K562 (cell line): ENCODE data around the gene KLHL29. TPM values are rescaled to one million over a fixed set of nuclear protein-coding genes. Genes with fewer than 3 reads are reported as not detected.

Experiments
- ATAC-seq: fragments of 200-7000 bp; cut with Tn5 transposase; 3 replicates; pipeline ENCODE4 v1.9.1; 2020; ENCODE audit warnings: moderate library complexity
- BruUV-seq: library from RNA; stranded (reverse); fragments of 400-500 nt; replicated peaks from 2 replicates; lab custom pipeline; 2021; lab: Mats Ljungman, UMichigan
- CTCF ChIA-PET: fragments of 300-600 bp; formaldehyde crosslinking; extraction: SDS; loops from one replicate; lab custom pipeline; 2021; ENCODE audit warnings: low intra/inter-chr PET ratio; lab: Yijun Ruan, JAX
- POLR2A ChIA-PET: fragments of 300-600, 350-650 bp; sonication (Branson Sonifier 250); formaldehyde crosslinking; extraction: SDS; loops from one replicate; lab custom pipeline; 2021; ENCODE audit warnings: antibody characterized with exemption, inconsistent platforms; lab: Yijun Ruan, JAX
- DNase-seq, 4 experiments: peaks; one replicate each; pipeline versions ENCODE4 v3.0.0 to v3.0.0-alpha.2; 2011 to 2018; ENCODE audit warnings: low spot score in 3 of 4, mixed read lengths in 3 of 4; ENCODE audit errors: extremely low read depth in 1 of 4
- FAIRE-seq: peaks from 2 replicates; lab custom pipeline; 2011; peaks lifted over from hg19 to GRCh38; lab: Jason Lieb, UNC
- H2AFZ ChIP-seq: 2 replicates; pipeline ENCODE4 v1.6.0; 2011; ENCODE audit warnings: low read depth, low read length, control low read depth, inconsistent platforms
- H3K27ac ChIP-seq: fragments of 200-600 bp; 3 replicates; pipeline ENCODE4 v1.8.0; 2011; ENCODE audit warnings: low read depth, mild to moderate bottlenecking, control low read depth, inconsistent platforms, low read length, moderate library complexity, mixed read lengths; ENCODE audit errors: extremely low read depth
- H3K27me3 ChIP-seq, 2 experiments: fragments of 300-600 bp in 1 of 2; 2 replicates in 1 of 2; 3 replicates in 1 of 2; pipeline versions ENCODE4 v1.6.0 to v1.8.0; 2011; ENCODE audit warnings: inconsistent platforms in 2 of 2, low read length in 2 of 2, mild to moderate bottlenecking in 1 of 2, mixed read lengths in 1 of 2, moderate library complexity in 1 of 2; ENCODE audit not compliant: control insufficient read depth in 2 of 2, insufficient read depth in 2 of 2
- H3K36me3 ChIP-seq: fragments of 300-600 bp; 3 replicates; pipeline ENCODE4 v1.8.0; 2011; ENCODE audit warnings: mild to moderate bottlenecking, low read length, inconsistent platforms; ENCODE audit not compliant: control insufficient read depth, insufficient read depth
- H3K4me1 ChIP-seq, 2 experiments: fragments of 200-600 bp in 1 of 2; replicated peaks in 1 of 2; 2 replicates in 1 of 2; 3 replicates in 1 of 2; pipeline versions ENCODE4 v1.5.1 to v1.8.0; 2011; ENCODE audit warnings: inconsistent platforms in 2 of 2, low read length in 2 of 2, mild to moderate bottlenecking in 1 of 2, mixed read lengths in 1 of 2, moderate library complexity in 1 of 2; ENCODE audit not compliant: control insufficient read depth in 2 of 2, insufficient read depth in 2 of 2
- H3K4me2 ChIP-seq: 2 replicates; pipeline ENCODE4 v1.6.1; 2011; ENCODE audit warnings: low read length, control low read depth, inconsistent platforms, mixed read lengths; ENCODE audit not compliant: insufficient read depth
- H3K4me3 ChIP-seq: fragments of 200-600 bp; sonication (generic), shearing (Covaris generic); 2 replicates; pipeline ENCODE4 v1.5.1; 2016; ENCODE audit warnings: control low read depth, inconsistent platforms
- H3K79me2 ChIP-seq: fragments of 200-600 bp; 3 replicates; pipeline ENCODE4 v1.8.0; 2011; ENCODE audit warnings: low read length, inconsistent platforms; ENCODE audit not compliant: control insufficient read depth, insufficient read depth
- H3K9ac ChIP-seq, 2 experiments: 2 replicates each; pipeline versions ENCODE4 v1.6.0 to v1.6.1; 2011; ENCODE audit warnings: low read depth in 2 of 2, low read length in 2 of 2, control low read depth in 1 of 2, inconsistent platforms in 1 of 2, mild to moderate bottlenecking in 1 of 2, mixed read lengths in 1 of 2; ENCODE audit not compliant: insufficient read depth in 1 of 2
- H3K9me1 ChIP-seq: one replicate; pipeline ENCODE4 v1.6.0; 2011; ENCODE audit warnings: inconsistent platforms, mild to moderate bottlenecking, low read length, moderate library complexity; ENCODE audit not compliant: control insufficient read depth, insufficient read depth
- H3K9me3 ChIP-seq: replicated peaks from 2 replicates; pipeline ENCODE4 v1.5.1; 2011; ENCODE audit warnings: low read depth, low read length, inconsistent platforms; ENCODE audit not compliant: control insufficient read depth, insufficient read depth
- H4K20me1 ChIP-seq: replicated peaks from 2 replicates; pipeline ENCODE4 v1.6.1; 2011; ENCODE audit warnings: low read length, inconsistent platforms, mixed read lengths; ENCODE audit not compliant: control insufficient read depth, insufficient read depth
- NR0B1 ChIP-seq: fragments of 450-650 bp; IDR thresholded peaks from one replicate; pipeline ENCODE4 v1.6.1; 2018; ENCODE audit warnings: mild to moderate bottlenecking, moderate library complexity; ENCODE audit not compliant: partially characterized antibody
- SMAD1 ChIP-seq: fragments of 150-350 bp; IDR thresholded peaks from 2 replicates; pipeline ENCODE4 v1.6.1; 2014; ENCODE audit warnings: low read length, low read depth; ENCODE audit not compliant: partially characterized antibody
- STAT5A ChIP-seq: IDR thresholded peaks from 2 replicates; pipeline ENCODE4 v1.6.1; 2012; ENCODE audit warnings: low read length, inconsistent platforms, borderline replicate concordance
- SUPT5H ChIP-seq: fragments of 450-650 bp; IDR thresholded peaks from 2 replicates; pipeline ENCODE4 v1.6.1; 2016
- ZNF184 ChIP-seq: sonication (generic); formaldehyde crosslinking; IDR thresholded peaks from 2 replicates; pipeline ENCODE4 v1.5.0; 2020; ENCODE audit warnings: missing genetic modification reagents
- ZNF717 ChIP-seq: fragments of 250-450 bp; sonication (Bioruptor Pico); IDR thresholded peaks from 2 replicates; pipeline ENCODE4 v1.5.0; 2021
- WGBS: fragments of 100-300 bp; shearing (Covaris generic); methylation state at CpG from one replicate; pipeline ENCODE4 v1.1.6; 2016; ENCODE audit warnings: low coverage, mixed read lengths; ENCODE audit not compliant: insufficient coverage; ENCODE audit errors: missing lambda C conversion rate; 5-methylcytosine and 5-hydroxymethylcytosine counted together
- in situ Hi-C: fragments of 300-500 bp; cut with MboI; formaldehyde crosslinking; loops from 4 replicates; pipeline ENCODE4 v1.15.0; 2018; ENCODE audit warnings: inconsistent platforms, mixed read lengths
- intact Hi-C: fragments of 100-400 bp; cut with micrococcal nuclease; formaldehyde crosslinking; loops from 2 replicates; pipeline ENCODE4 v1.14.2; 2022
- polyA plus RNA-seq, 8 experiments: library from polyadenylated mRNA; depleted of rRNA in 4 of 8; stranded (reverse) in 5 of 8; unstranded in 3 of 8; fragments of >200 nt; fragmentation: Nextera tagmentation in 2 of 8; fragmentation: Illumina TruSeq in 1 of 8; extraction: Ambion mirVana in 2 of 8; extraction: Trizol in 1 of 8; gene quantifications; 2 replicates each; pipeline versions ENCODE4 v1.2.1 to v1.2.3, GENCODE V29; 2011 to 2014; ENCODE audit warnings: inconsistent platforms in 1 of 8, missing spikeins in 1 of 8
- total RNA-seq, 7 experiments: library from RNA; depleted of rRNA in 6 of 7; stranded (reverse); fragments of >200 nt in 6 of 7; fragmentation: Illumina TruSeq in 2 of 7; extraction: Trizol in 2 of 7; gene quantifications; 2 replicates each; pipeline versions ENCODE4 v1.2.1 to v1.2.3, GENCODE V29; 2011 to 2021; ENCODE audit warnings: low replicate concordance in 1 of 7
- TF ChIP-seq, protein P1 (sequence below): fragments of 450-650 bp; IDR thresholded peaks from 2 replicates; pipeline ENCODE4 v1.6.1; 2016; ENCODE audit warnings: low read depth

The KLHL29 gene
- total and polyA plus RNA-seq, 9 of the 15 experiments (the other 6 are each of a cell fraction or from before 2014, with no cell fraction given): 0.03 to 0.31 (median 0.08) TPM; not detected in 1

DNA sequence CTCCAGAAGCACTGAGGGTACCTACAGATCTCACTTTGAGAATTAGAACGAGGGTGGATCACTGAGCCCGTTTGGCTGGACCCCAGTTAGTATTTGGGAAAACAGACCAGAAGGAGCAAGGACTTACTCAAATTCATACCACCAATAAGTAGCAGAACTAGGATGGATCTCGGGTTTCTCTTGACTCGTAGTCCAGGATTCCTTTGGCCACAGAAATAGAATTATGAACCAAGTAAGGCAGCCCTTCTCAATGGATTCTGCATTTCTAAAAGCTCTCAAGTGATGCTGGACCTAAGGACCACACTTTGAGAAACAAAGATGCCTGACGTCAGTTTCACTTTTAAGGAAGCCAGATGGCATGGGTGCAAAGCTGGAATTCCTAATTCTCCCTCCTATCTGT is 153.0 kb downstream of the KLHL29 start:
- CTCF ChIA-PET: no interaction called here
- intact Hi-C loops: no loop called here
- Histone ChIP-seq H3K36me3 (no peaks in the 10 kb centered on the region), H3K27ac (no peak overlapping the region), H3K4me2 (no peak overlapping the region)
- TF ChIP-seq NR0B1: no peak
- TF ChIP-seq STAT5A: no peak
- TF ChIP-seq ZNF184 (CRISPR knock-in tag): no peak
- no peak for TF ChIP-seq SMAD1
- TF ChIP-seq, all 486 proteins: peak for 0
- 0 out of 2 replicates have a peak, but pooled peaks cover 4% of the 10 kb centered on the region for H4K20me1 ChIP-seq
- POLR2A ChIA-PET: no interaction called here
- no peak for ATAC-seq
- in situ Hi-C loops: no loop called here
- FAIRE-seq: no peak
- no peak overlapping the region for H3K9ac ChIP-seq
- DNase-seq: no peak
- H3K4me1 ChIP-seq: no peaks in the 10 kb centered on the region
- no peak overlapping the region for H2AFZ ChIP-seq
- H3K4me3 ChIP-seq: no peak overlapping the region
- BruUV-seq: no TSS peak
- no peaks in the 10 kb centered on the region for H3K9me3 ChIP-seq
- H3K9me1 ChIP-seq: no peaks in the 10 kb centered on the region
- 0% methylated on average over 5 of the region's 5 CpGs for WGBS
- H3K79me2 ChIP-seq: no peaks in the 10 kb centered on the region
- peaks cover 27 to 55% of the 10 kb centered on the region in 2 experiments for H3K27me3 ChIP-seq

DNA sequence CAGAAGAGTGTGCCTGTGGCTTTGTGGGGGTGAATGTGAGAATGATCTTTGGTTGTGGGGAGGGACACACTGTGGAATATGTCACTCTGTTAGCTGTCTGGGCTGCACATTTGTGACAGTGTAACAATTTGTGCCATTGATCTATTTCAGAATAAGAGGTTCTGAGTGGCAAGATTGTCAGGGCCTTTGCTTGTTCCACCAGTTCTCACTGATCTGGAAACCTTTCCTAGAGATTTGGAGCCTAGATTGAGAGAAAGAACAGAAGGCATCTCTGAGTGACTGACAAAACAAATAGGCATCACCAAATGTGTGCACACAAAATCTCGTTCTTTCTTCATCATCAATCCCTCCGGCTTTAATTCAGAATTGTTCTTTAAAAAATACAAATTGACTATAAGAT is 153.6 kb downstream of the KLHL29 start:
- Histone ChIP-seq H3K9me3 (no peaks in the 10 kb centered on the region), H3K4me3 (no peak overlapping the region), H3K79me2 (no peaks in the 10 kb centered on the region), H2AFZ (no peak overlapping the region), H3K4me1 (no peaks in the 10 kb centered on the region), H3K9me1 (no peaks in the 10 kb centered on the region), H3K36me3 (no peaks in the 10 kb centered on the region), H3K9ac (no peak overlapping the region), H3K27me3 (peaks cover 27 to 55% of the 10 kb centered on the region in 2 experiments), H4K20me1 (0 out of 2 replicates have a peak, but pooled peaks cover 4% of the 10 kb centered on the region), H3K4me2 (no peak overlapping the region), H3K27ac (no peak overlapping the region)
- 0% methylated on average over 2 of the region's 2 CpGs for WGBS
- no TSS peak for BruUV-seq
- ChIA-PET POLR2A (no interaction called here), CTCF (no interaction called here)
- FAIRE-seq: no peak
- DNase-seq: no peak
- intact Hi-C loops: no loop called here
- ATAC-seq: no peak
- in situ Hi-C loops: no loop called here
- TF ChIP-seq, protein P1, sequence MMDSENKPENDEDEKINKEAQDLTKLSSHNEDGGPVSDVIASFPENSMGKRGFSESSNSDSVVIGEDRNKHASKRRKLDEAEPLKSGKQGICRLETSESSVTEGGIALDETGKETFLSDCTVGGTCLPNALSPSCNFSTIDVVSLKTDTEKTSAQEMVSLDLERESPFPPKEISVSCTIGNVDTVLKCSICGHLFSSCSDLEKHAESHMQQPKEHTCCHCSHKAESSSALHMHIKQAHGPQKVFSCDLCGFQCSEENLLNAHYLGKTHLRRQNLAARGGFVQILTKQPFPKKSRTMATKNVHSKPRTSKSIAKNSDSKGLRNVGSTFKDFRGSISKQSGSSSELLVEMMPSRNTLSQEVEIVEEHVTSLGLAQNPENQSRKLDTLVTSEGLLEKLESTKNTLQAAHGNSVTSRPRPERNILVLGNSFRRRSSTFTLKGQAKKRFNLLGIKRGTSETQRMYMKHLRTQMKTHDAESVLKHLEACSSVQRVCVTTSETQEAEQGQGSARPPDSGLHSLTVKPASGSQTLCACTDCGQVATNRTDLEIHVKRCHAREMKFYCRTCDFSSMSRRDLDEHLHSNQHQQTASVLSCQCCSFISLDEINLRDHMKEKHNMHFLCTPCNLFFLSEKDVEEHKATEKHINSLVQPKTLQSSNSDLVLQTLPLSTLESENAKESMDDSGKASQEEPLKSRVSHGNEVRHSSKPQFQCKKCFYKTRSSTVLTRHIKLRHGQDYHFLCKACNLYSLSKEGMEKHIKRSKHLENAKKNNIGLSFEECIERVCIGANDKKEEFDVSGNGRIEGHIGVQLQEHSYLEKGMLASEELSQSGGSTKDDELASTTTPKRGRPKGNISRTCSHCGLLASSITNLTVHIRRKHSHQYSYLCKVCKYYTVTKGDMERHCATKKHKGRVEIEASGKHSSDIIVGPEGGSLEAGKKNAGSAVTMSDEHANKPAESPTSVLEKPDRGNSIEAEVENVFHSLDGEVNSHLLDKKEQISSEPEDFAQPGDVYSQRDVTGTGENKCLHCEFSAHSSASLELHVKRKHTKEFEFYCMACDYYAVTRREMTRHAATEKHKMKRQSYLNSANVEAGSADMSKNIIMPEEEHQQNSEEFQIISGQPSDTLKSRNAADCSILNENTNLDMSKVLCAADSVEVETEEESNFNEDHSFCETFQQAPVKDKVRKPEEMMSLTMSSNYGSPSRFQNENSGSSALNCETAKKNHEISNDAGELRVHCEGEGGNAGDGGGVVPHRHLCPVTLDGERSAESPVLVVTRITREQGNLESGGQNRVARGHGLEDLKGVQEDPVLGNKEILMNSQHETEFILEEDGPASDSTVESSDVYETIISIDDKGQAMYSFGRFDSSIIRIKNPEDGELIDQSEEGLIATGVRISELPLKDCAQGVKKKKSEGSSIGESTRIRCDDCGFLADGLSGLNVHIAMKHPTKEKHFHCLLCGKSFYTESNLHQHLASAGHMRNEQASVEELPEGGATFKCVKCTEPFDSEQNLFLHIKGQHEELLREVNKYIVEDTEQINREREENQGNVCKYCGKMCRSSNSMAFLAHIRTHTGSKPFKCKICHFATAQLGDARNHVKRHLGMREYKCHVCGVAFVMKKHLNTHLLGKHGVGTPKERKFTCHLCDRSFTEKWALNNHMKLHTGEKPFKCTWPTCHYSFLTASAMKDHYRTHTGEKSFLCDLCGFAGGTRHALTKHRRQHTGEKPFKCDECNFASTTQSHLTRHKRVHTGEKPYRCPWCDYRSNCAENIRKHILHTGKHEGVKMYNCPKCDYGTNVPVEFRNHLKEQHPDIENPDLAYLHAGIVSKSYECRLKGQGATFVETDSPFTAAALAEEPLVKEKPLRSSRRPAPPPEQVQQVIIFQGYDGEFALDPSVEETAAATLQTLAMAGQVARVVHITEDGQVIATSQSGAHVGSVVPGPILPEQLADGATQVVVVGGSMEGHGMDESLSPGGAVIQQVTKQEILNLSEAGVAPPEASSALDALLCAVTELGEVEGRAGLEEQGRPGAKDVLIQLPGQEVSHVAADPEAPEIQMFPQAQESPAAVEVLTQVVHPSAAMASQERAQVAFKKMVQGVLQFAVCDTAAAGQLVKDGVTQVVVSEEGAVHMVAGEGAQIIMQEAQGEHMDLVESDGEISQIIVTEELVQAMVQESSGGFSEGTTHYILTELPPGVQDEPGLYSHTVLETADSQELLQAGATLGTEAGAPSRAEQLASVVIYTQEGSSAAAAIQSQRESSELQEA: no peak
- TF ChIP-seq ZNF717 (CRISPR knock-in tag) (no peak), SUPT5H (no peak)
